HG03066 (cell line): ENCODE data around the gene MACROD2.
"Not testable (repeated sequence)": the region's sequence is repeated elsewhere in the genome, so short reads cannot be mapped to it uniquely, and the experiment has no call there.

Experiments used
- ATAC-seq: cut with Tn5 transposase; IDR thresholded peaks from one replicate; pipeline ENCODE4 v1.9.1; 2021; ENCODE audit warnings: low read depth; ENCODE audit not compliant: unreplicated experiment

Gene MACROD2

DNA sequence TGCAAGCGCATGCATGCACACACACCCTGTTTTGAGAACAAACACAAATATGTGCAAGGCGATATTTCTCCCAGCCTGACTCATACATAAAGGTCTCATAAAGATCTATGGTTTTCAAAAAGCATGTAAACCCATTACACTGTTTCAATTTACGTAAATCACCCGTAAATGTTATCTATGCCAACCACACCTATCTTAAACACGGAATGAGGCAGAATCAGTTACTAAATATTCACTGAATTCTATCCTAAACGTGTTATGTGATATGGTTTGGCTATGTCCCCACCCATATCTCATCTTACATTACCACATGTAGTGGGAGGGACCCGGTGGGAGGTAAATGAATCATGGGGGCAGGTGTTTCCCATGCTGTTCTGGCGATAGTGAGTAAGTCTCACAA, 1956.3 kb downstream of the MACROD2 start:
- no peak for ATAC-seq

DNA sequence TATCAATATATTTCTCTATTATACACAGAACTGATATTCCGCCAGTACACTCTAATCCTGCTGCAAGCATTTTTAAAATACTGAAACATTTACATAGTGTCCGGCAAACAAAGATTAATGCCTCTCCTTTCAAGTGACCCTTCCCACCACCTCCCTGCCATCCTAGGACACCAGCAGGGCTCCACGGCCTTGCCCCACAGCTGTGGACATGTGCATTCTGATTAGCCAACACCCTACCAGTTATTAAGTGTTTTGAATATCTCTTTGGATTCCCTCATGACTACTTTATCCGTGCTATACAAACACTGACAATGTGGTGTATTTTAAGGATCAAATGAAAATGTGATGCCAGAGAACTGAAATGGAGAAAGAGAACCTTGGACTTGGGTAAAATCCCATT, 1962.8 kb downstream of the MACROD2 start:
- no peak for ATAC-seq

DNA sequence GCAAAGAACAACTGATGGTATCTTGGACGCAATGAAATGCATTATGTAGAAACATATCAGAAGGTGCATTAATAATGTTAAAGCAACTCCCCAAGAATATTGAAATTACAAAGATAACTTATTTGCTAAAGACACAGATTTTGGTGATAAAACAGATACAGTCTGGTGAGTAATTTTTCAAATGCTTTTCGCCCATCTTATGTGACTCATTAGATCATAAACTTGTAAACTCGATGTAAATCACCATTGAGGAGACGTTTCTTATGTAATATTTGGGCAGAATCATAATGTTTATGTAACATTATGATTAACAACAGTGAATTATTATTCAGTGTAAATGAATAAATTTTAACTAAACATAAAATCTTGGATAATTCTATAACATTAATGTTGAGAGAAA, 1969.8 kb downstream of the MACROD2 start:
- ATAC-seq = no peak

DNA sequence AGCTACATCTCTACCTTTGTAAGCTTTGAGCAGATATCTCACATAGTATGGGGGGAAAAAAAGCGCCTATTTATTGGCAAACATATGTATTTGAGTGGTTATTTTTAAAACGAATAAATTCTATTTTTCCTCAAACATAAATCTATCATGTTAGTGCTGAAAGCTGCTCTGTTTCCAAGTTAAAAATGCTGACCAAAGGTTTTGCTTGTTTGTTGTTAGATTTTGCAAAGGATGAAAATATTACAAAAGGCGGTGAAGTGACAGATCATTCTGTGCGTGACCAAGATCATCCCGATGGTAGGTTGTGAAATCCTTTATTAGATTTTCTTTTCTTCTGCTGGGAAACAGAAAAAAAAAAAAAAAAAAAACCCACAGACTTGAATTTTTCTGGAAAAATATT, 1972.0 kb downstream of the MACROD2 start:
- ATAC-seq = no peak

DNA sequence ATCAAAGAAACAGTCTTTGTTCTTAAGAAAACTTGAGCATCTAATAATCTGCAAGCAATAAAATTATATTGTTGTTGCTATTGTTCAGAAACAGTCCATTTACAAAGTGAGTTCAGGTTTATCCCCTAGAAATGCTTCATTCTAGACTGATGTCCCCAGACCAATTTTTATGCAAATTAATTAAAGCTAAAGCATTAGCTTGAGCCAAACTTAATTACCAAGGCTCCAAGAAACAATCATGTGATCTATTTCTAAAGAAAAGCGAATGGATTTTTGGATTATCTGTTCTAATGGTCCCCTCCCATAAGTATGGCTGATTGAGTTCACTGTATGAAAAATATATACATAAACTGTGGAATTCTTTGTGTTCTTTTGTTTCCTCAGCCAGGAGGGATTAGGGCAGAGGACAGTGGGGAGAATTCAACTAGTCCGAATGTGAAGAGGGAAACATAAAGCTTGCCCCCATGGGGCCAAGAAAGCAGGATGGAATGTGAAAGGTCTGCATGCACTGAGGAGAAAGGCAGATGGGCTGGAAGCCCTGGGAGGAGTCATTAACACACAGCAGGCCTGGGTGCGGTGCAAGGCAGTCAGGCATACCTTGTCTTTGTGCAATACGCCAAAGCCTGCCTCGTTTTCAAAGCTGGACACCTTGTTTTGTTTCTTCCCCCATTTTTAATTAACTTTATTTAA, 1980.9 kb downstream of the MACROD2 start:
- no peak for ATAC-seq

DNA sequence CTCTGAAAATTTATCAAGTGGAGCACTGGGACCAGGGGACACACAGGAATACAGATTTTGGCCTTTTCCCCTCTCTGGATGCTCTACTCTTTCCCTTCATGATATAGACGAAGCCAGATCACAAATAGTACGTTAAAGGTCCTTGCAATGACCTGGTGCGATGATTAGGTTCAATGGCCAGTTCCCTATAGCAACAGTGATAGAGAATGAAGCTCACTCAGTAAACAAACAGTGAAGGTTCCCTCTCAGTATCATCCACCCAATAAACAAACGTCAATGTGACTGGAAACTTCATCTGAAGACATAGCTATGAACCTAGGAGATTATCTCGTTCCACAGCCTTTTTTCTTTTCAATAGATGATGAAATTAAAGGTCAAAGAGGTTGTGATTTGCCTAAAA, 1981.7 kb downstream of the MACROD2 start:
- no peak for ATAC-seq

DNA sequence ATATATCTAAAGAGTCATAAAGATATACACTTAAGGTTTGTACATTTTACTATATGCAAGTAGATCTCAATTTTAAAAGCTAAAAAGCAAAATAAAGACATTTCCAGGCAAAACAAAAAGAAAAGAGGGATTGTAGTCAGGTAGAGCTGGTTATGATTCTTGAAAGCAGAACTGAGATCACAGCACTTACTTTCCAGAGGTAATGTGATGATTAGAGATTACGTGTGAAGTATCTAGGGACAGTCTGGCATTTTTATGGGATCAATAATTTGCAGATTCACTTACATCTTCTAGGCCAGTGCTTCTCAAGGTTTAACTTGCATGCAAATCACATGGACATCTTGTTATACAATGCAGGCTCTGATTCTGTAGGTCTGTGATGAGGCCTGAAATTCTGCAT, 1982.4 kb downstream of the MACROD2 start:
- no peak for ATAC-seq

DNA sequence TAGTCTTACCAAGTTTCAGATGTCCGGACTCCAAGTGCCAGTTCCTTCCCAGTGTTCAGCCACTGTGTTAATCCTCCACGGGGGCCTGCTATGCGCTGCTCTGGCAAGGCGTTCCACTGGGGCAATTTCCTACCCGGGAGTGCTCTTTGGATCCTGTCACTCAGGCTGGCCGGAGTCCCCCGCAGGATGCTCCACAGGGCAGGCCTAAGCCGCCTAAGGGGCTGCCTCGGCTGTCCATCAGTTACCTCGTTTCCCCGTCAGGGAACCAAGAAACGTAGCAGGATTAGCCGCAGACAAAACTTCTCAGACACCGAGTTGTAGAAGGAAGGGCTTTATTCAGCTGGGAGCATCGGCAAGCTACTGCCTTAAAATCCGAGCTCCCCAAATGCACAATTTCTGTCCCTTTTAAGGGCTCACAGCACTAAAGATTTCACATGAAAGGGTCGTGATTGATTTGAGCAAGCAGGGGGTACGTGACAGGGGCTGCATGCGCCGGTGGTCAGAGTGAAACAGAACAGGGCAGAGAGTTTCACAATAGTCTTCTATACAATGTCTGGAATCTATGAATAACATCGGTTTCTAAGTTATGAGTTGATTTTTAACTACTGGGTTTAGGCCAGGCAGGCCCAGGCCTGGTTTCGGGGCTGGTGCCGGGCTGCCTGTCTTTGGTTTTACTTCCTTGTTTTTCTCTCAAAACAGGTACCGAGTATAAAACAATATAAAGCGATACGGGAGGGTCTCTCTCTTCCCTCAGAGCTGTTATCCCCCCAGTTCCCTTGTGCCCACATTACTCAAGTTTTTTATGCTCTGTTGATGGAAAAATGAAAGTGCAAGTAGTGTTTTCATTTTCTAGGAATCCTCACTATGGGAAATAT, 1990.4 kb downstream of the MACROD2 start:
- not testable (repeated sequence) for ATAC-seq

DNA sequence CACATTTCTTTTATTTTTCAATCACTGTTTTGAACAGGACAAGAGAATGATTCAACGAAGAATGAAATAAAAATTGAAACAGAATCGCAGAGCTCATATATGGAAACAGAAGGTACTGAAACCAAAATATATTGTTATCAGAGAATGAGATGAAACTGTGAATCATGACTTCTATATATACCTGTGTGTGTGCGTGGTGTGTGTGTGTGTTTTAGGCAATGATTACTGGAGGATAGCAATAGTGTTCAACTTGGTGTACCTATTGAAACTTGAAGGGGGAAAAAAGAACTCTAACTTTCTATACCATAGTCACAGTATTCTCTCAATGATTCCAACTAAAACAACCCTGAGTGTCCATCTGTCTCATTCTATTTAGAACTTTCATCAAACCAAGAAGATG, 1991.4 kb downstream of the MACROD2 start:
- peak; percentile 95 for ATAC-seq

DNA sequence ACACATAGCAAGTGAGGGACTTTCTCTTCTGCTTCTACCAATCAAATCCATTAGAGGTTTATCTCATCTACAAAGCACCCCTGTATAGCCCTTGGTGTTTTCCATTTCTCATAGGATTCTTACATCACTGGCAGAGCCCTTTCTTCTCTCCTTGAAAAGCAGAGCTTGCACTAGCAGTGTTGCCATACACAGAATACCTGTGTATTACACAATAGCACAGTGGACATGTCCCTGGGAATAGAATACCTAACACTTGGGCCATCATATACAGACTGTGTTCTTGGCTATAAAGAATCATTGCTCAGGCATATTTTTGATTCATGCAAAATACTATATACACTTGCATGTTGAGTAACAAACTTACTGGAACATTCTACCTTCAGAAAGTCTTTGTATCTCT, 1996.0 kb downstream of the MACROD2 start:
- ATAC-seq = no peak

DNA sequence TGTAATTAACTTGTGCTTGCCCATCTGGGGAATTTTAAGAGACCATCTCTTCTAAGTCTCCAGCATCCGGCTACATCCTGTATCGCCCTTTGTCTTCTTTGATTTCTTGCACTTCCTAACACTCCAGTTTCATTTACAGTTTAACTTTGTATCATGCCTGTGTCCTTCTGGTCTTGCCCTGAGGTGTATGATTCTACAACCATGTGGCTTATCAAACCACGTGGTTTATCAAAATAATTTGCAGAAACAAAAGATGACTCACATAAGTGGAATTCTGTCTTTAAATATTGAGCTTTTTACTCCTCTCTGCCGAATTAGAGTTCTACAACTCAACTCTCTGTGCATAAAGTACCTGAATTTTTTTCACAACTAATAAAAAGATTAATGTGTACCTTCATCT, 1997.2 kb downstream of the MACROD2 start:
- no peak for ATAC-seq

DNA sequence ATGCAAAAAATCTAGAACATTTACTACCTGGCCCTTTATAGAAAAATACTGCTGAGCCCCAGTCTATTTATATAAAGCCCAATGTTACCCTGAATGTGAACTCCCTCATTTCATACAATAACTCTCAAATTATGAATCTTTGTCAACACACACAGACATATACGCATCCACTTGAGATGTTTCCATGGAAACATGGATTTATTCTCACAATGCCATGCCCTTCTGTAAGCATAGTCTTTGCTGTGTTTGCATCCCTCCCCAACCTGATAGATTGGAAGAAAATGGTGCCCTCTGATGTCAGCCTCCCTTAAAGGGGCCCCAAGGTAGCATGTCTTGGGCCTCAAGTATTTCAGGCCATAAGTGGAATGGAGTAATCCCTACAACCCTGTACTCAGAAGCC, 2004.8 kb downstream of the MACROD2 start:
- ATAC-seq = no peak

DNA sequence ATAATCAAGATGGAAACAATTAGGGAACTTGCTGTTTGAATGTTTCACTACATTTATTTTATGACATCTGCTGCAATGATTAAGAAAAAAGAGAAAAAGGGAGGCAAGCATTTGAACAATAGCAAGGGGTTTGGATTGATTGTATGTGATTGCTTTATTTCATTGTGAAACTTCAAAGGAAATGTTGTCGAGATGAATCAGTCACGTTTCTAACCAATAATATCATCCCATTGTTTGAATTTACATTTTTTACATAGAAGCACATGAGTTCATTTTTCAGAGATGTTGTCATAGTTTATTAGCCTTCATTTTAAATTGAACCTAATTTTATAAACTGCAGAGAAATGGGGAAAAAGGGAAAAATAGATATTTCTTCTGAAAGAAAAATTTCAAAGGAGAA, 2006.0 kb downstream of the MACROD2 start:
- no peak for ATAC-seq

DNA sequence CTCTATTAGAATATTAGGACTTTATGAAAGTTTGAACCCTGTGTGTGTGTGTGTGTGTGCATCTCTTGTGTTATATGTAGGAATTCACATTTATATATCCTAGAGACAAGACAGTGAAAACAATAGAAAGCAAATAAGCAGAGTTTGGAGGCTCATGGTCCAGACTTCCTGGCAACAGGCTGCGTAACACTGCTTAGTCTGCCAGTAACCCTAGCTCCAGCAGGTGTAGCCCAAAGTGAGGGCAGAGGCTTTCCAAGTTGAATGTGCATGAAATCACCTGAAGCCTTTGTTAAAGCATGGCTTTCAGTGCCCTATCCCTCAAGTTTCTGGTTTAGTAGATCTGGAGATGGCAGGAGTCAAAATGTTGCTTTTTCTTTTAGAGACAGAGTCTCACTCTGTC, 2008.0 kb downstream of the MACROD2 start:
- ATAC-seq = no peak

DNA sequence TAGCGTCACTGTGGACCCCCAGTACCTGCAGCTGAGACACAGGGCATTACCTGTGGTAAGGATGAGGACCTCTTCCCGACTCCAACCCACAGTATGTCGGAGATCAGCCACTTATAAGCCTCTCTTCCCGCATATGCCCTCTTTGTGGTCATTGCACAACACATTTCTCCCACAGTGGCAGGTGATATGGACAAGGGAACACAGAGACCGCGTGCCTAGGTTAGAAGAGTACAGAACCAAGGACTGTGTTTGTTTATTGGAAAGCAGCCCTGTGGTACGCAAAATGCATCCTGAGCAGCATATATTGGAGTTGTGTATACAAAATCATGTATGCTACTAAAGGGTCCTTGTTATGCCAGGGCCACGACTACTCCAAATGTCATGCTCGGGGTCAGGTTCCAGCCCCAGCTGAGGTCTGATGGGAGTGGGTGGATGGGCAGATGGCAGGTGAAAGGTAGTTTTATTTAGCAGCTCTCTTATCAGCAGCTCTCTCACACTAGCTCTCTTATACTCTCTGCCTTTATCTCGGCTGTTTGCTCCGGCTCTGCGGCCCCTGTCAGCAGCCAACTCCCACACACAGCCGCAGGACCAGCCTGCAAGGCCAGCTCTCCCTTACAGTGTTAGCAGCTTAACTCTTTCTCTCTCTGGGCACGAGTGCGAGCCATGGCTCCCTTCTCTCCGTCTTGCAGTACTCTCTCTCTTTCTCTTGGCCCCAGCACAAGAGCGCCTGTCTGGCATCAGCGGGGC, 2009.0 kb downstream of the MACROD2 start:
- no peak for ATAC-seq

DNA sequence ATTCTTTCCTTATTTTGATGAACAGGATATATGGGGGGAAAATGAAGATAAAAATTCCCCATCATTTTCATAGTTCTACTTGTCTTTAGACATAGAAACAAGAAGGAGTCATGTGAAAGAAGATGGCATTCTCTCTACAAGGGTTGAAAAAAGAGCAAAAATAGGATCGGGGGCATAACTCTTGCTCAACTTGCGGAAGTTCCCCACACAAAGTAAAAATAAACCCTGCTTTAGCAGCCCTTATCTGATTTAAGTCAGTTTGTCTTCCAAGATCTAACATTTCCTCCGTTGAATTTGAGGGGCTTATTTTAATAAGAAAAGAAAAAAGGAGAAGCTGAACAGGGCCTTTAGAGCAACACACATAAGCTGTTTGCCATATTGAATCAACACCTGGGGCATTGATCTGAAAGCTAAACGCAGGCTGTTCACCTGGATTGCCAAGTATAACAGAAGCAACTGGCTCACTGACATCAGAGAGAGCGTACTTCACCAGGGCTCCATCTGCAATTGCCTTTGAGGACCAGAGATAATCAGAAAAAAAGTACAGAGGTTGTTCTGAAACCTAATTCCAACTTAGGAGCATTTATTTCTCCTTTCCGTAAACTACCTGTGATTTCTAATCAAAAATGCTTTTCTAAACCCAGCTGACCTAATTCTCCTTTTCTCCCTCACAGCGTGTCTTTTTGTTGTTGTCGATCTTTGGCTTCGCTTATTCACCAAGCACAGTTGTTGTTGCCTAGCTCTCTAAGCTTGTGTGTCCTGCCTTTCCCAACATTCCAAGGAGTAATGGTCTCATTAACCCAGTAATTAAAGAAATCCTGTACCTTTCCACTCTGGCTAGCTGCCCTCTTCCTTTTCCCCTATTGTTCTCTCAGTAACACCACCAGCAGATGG, 2010.0 kb downstream of the MACROD2 start:
- no peak for ATAC-seq

DNA sequence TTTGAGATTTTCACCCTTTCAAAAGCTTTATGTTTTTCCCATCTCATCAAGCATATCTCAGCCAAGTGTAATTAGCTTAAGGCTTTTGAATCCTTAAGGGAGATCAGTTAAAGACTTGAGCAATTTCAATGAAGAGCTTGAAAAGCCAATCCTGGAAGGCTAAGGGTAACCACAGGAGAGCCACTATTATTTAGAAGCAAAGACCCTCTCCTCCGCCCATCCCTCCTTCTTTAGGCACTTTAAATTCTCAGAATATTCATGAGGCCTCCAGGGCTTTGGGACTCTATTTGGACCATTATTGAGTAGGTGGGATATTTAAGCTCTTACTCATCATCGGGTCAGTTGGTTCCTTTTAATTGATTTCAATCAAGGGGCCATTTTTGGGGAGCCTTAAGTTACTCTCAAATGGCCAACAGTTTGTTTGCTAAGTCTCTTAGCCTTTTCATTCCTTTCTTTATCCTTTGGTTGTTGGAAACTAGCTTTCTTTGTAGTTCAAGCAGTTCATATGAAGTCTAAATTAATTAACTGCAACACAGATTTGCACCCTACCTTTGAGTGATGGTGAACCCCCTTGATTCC, 2010.7 kb downstream of the MACROD2 start:
- no peak for ATAC-seq

DNA sequence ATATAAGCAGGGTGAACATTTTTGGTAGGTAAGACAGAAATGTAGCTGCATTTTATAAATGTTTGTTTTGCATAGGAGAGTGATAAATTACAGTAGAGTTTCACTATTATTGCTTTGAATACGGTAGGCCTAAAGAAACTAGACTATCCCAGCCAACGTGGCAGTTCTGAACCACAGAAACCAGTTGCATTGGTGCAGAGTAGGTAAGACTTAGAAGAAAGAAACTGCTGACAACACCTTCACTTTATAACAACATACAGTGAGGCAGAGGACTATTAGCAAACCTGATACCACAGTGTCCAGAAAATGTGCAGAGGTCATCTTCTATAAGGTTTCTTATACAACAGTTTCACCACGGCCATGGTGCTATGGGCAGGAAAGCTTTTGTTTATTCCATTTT, 2011.8 kb downstream of the MACROD2 start:
- ATAC-seq = peak; percentile 95

DNA sequence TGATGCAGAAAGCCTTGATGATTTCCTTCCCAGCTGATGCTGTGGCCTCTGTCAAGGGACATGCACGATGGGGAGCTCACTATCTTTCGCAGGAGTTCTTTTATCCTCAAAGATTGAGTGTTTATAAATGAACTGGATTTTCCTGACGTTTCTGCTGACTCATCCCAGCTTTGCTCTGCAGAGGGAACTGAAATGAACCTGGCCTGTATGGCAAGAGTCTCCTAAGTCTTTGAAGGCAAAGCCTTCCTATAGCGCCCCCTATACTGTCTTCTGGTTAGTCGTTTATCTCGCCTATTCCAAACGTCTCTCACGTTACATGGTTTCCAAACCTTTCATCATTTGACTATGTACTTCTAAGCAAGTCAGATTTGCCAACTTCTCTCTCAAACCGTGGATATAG, 2012.6 kb downstream of the MACROD2 start:
- no peak for ATAC-seq

DNA sequence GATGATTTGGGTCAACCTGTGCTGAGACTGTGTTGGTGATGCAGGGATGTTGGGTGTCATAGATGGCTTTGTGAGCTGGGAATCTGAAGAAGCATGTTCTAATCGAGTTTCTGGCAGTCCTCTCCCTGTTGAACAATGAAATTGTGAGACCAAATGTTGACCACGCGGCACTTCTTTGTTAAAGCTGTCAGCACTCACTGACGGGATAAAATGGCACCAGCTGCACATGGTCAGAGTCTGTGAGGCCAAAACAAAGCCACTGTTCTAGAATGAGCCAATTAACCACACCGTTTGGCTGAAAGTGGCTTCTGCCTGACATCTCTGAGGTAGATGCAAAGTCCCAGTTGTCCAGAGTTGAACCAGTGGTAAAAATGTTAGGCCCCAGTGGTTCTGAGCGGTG, 2015.7 kb downstream of the MACROD2 start:
- ATAC-seq = no peak
